Calu3 (cell line): Measurements from ENCODE around the gene BGLAP. TPM values are rescaled to one million over a fixed set of nuclear protein-coding genes. Genes with fewer than 3 reads are reported as not detected.

Experiments
- Bru-seq: library from RNA; stranded (reverse); fragments of 400-500 nt; gene quantifications from one replicate; lab custom pipeline; 2021; lab: Mats Ljungman, UMichigan
- BruChase-seq, 2 experiments: library from RNA; stranded (reverse); fragments of 400-500 nt; gene quantifications; one replicate each; lab custom pipeline; 2021; lab: Mats Ljungman, UMichigan
- BruUV-seq: library from RNA; stranded (reverse); fragments of 400-500 nt; replicated peaks from 2 replicates; lab custom pipeline; 2021; lab: Mats Ljungman, UMichigan
- CTCF ChIA-PET: fragments of 300-600 bp; sonication (Branson Sonifier 250); formaldehyde crosslinking; loops from one replicate; lab custom pipeline; 2022; ENCODE audit warnings: antibody characterized with exemption; lab: Charles Lee
- DNase-seq: peaks from one replicate; pipeline ENCODE4 v3.0.0; 2022
- H3K27ac Mint-ChIP-seq: one replicate; pipeline ENCODE4 v1.8.0; 2022; ENCODE audit warnings: mixed read lengths; ENCODE audit not compliant: unreplicated experiment
- H3K27me3 Mint-ChIP-seq: one replicate; pipeline ENCODE4 v1.8.0; 2022; ENCODE audit warnings: mixed read lengths; ENCODE audit not compliant: unreplicated experiment
- H3K36me3 Mint-ChIP-seq: one replicate; pipeline ENCODE4 v1.8.0; 2022; ENCODE audit warnings: mild to moderate bottlenecking, moderate library complexity, mixed read lengths; ENCODE audit not compliant: insufficient read depth, unreplicated experiment
- H3K4me1 Mint-ChIP-seq: one replicate; pipeline ENCODE4 v1.8.0; 2022; ENCODE audit warnings: mild to moderate bottlenecking, low read depth, mixed read lengths; ENCODE audit not compliant: unreplicated experiment
- H3K4me3 Mint-ChIP-seq: one replicate; pipeline ENCODE4 v1.8.0; 2022; ENCODE audit warnings: mild to moderate bottlenecking, low read depth, moderate library complexity, mixed read lengths; ENCODE audit not compliant: unreplicated experiment
- H3K9me3 Mint-ChIP-seq: one replicate; pipeline ENCODE4 v1.8.0; 2022; ENCODE audit warnings: low read depth, mixed read lengths; ENCODE audit not compliant: unreplicated experiment
- intact Hi-C: fragments of 100-400 bp; cut with micrococcal nuclease; formaldehyde crosslinking; loops from one replicate; pipeline ENCODE4 v1.10.0; 2022; ENCODE audit not compliant: unreplicated experiment
- long read RNA-seq: library from polyadenylated mRNA; stranded (forward); transcript quantifications from one replicate; pipeline ENCODE4 v2.0.0, GENCODE V29; 2022
- total RNA-seq: library from RNA; stranded (reverse); gene quantifications from 2 replicates; pipeline ENCODE4 v1.2.3, GENCODE V29; 2022
- TF ChIP-seq, protein P1 (sequence below): fragments of 200-600 bp; IDR thresholded peaks from one replicate; pipeline ENCODE4 v1.8.0; 2022; ENCODE audit warnings: antibody characterized with exemption; ENCODE audit not compliant: unreplicated experiment

The BGLAP gene
- total RNA-seq (2.0 and 2.6 TPM in 2 replicates), Bru-seq, nascent RNA (percentile 26 among the genes with signal in this experiment), BruChase-seq, experiment 1, labeled RNA remaining after a 6-hour chase (percentile 42 among the genes with signal in this experiment), BruChase-seq, experiment 2, labeled RNA remaining after a 2-hour chase (percentile 47 among the genes with signal in this experiment)
- long read RNA-seq, partial matches to known transcripts, result 0 of 1 reads
- long read RNA-seq, other reads (novel, unspliced or antisense), result 0 of 1 reads

DNA sequence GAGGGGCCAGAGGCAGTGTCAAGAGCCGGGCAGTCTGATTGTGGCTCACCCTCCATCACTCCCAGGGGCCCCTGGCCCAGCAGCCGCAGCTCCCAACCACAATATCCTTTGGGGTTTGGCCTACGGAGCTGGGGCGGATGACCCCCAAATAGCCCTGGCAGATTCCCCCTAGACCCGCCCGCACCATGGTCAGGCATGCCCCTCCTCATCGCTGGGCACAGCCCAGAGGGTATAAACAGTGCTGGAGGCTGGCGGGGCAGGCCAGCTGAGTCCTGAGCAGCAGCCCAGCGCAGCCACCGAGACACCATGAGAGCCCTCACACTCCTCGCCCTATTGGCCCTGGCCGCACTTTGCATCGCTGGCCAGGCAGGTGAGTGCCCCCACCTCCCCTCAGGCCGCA, at the start of gene BGLAP:
Gene BGLAP, plus strand, starts transcription at position 259 of the 400 bp plus-strand sequence. Its CDS starts 48 bp downstream, at position 307.
- intact Hi-C loops, result no loop called here
- no peaks in the 10 kb centered on the region for H3K9me3 Mint-ChIP-seq
- no peaks in the 10 kb centered on the region for H3K4me1 Mint-ChIP-seq
- peaks cover 51% of the 10 kb centered on the region for H3K36me3 Mint-ChIP-seq
- no peak for DNase-seq
- TF ChIP-seq, protein P1, sequence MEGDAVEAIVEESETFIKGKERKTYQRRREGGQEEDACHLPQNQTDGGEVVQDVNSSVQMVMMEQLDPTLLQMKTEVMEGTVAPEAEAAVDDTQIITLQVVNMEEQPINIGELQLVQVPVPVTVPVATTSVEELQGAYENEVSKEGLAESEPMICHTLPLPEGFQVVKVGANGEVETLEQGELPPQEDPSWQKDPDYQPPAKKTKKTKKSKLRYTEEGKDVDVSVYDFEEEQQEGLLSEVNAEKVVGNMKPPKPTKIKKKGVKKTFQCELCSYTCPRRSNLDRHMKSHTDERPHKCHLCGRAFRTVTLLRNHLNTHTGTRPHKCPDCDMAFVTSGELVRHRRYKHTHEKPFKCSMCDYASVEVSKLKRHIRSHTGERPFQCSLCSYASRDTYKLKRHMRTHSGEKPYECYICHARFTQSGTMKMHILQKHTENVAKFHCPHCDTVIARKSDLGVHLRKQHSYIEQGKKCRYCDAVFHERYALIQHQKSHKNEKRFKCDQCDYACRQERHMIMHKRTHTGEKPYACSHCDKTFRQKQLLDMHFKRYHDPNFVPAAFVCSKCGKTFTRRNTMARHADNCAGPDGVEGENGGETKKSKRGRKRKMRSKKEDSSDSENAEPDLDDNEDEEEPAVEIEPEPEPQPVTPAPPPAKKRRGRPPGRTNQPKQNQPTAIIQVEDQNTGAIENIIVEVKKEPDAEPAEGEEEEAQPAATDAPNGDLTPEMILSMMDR, result no peak
- peaks cover 23% of the 10 kb centered on the region for H3K27me3 Mint-ChIP-seq
- H3K4me3 Mint-ChIP-seq, result no peak within 1 kb of the TSS
- no peak within 1 kb of the TSS for H3K27ac Mint-ChIP-seq
- BruUV-seq, result no TSS peak
- CTCF ChIA-PET, result no interaction called here

DNA sequence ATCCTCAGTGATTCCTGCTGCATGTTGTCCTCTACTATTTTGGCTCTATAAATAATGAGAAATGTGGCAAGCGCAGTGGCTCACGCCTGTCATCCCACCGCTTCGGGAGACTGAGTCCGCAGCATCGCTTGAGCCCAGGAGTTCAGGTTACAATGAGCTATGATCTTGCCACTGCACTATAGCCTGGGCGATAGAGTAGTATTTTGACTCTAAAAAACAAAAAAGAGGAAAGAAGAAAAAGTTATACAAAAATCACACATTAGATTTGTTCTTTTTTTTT, 48.8 kb upstream of the BGLAP start:
- CTCF ChIA-PET, result interaction anchor here (1.0 to 1.6 kb wide), 3 partner anchors 32 to 249 kb away, joined by 3 to 18 read pairs (median 14); no protein-coding TSS in a partner anchor
- peak overlapping the region; percentile 95 for H3K4me3 Mint-ChIP-seq
- peak overlapping the region; percentile 85 for H3K27ac Mint-ChIP-seq
- no TSS peak for BruUV-seq
- intact Hi-C loops, result no loop called here
- peaks cover 7% of the 10 kb centered on the region for H3K27me3 Mint-ChIP-seq
- peaks cover 17% of the 10 kb centered on the region for H3K36me3 Mint-ChIP-seq
- no peaks in the 10 kb centered on the region for H3K9me3 Mint-ChIP-seq
- no peak for DNase-seq
- TF ChIP-seq, protein P1, result no peak
- H3K4me1 Mint-ChIP-seq, result peaks cover 30% of the 10 kb centered on the region

DNA sequence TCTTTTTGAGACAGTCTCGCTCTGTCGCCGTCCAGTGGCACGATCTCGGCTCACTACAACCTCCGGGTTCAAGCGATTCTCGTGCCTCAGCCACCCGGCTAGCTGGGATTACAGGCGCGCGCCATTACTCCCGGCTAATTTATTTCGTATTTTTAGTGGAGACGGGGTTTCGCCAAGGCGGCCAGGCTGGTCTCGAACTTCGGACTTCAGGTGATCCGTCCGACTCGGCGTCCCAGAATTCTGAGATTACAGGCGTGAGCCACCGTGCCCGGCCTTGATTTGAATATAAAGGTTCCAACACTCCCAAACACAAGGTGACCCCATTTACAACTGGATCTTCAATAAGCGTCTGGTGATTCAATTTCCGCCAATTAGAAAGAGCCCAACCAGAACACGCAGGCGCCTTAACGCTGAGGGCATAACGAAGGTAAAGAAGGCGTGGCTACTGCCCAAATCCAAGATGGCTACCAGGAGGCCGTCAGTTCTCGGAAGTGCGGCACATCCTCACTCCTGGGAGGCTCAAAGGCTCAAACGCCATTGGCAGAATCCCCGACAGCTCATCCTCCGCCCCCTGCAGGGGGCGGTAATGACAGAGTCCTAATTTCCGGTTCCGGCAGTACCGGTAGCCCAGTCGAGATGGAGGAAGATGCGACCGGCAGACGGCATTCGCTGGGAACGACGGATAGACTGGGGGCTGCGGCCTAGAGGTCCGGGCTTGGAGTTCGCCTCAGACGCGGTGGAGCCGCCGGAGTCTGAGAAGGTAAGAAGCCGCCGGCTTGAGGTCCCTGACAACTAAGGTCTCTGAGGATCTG, 48.3 kb upstream of the BGLAP start, which contains the start of gene SLC25A44:
Gene SLC25A44, plus strand, starts transcription at position 617 of the 812 bp plus-strand sequence. CDS start 5,744 bp downstream, outside the sequence.
- TSS peak; percentile 94 for BruUV-seq
- H3K36me3 Mint-ChIP-seq, result peaks cover 17% of the 10 kb centered on the region

DNA sequence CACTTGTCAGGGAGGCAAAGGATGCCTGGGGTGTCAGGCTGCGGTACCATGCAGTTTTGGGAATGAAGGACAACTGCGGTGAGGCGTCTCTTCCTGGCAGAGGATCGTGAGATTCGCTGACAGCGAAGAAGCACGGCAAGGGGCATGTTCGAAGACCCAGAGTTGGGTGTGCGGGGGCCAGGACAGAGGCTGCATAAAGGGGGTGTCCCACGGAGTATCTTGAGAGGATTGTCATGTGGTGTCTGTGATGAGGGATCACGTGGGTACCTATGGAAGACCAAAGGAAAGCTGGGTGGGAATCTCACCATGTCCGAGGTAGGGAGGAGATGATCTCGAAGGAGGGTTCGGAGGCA, 47.7 kb upstream of the BGLAP start:
- BruUV-seq, result TSS peak; percentile 66
- intact Hi-C loops, result no loop called here
- peaks cover 30% of the 10 kb centered on the region for H3K4me1 Mint-ChIP-seq
- peaks cover 7% of the 10 kb centered on the region for H3K27me3 Mint-ChIP-seq
- CTCF ChIA-PET, result interaction anchor here (1.1 to 1.6 kb wide), 3 partner anchors 19 to 48 kb away, joined by 14 to 18 read pairs (median 15); partner anchors contain the start of gene PMF1
- peak overlapping the region; percentile 95 for H3K4me3 Mint-ChIP-seq
- no peak for DNase-seq
- no peaks in the 10 kb centered on the region for H3K9me3 Mint-ChIP-seq
- TF ChIP-seq, protein P1, result no peak
- peaks cover 17% of the 10 kb centered on the region for H3K36me3 Mint-ChIP-seq
- peak overlapping the region; percentile 85 for H3K27ac Mint-ChIP-seq

More for the DNA sequence above, 48.3 kb upstream of the BGLAP start, which contains the start of gene SLC25A44:
- H3K27me3 Mint-ChIP-seq, result peaks cover 7% of the 10 kb centered on the region
- peak within 1 kb of the TSS; percentile 85 for H3K27ac Mint-ChIP-seq
- peaks cover 30% of the 10 kb centered on the region for H3K4me1 Mint-ChIP-seq
- intact Hi-C loops, result no loop called here
- DNase-seq, result peak; percentile 98
- H3K4me3 Mint-ChIP-seq, result peak within 1 kb of the TSS; percentile 95
- no peaks in the 10 kb centered on the region for H3K9me3 Mint-ChIP-seq
- TF ChIP-seq, protein P1, result peak; percentile 52
- CTCF ChIA-PET, result interaction anchor here (0.6 to 1.6 kb wide), 6 partner anchors 15 to 249 kb away, joined by 3 to 18 read pairs (median 12); partner anchors contain the start of gene PMF1
